ENCODE results near the gene SYAP1.

GRCh38 chrX:16756724-16757123, 37.3 kb downstream of the SYAP1 start:
- TF ChIP-seq EP300 (IDR thresholded peaks at IDR 0.05; ENCODE audit: borderline replicate concordance) = no peak
- TF ChIP-seq YY1 (IDR thresholded peaks at IDR 0.05; ENCODE audit: low read depth) = no peak
- TF ChIP-seq, protein P1, sequence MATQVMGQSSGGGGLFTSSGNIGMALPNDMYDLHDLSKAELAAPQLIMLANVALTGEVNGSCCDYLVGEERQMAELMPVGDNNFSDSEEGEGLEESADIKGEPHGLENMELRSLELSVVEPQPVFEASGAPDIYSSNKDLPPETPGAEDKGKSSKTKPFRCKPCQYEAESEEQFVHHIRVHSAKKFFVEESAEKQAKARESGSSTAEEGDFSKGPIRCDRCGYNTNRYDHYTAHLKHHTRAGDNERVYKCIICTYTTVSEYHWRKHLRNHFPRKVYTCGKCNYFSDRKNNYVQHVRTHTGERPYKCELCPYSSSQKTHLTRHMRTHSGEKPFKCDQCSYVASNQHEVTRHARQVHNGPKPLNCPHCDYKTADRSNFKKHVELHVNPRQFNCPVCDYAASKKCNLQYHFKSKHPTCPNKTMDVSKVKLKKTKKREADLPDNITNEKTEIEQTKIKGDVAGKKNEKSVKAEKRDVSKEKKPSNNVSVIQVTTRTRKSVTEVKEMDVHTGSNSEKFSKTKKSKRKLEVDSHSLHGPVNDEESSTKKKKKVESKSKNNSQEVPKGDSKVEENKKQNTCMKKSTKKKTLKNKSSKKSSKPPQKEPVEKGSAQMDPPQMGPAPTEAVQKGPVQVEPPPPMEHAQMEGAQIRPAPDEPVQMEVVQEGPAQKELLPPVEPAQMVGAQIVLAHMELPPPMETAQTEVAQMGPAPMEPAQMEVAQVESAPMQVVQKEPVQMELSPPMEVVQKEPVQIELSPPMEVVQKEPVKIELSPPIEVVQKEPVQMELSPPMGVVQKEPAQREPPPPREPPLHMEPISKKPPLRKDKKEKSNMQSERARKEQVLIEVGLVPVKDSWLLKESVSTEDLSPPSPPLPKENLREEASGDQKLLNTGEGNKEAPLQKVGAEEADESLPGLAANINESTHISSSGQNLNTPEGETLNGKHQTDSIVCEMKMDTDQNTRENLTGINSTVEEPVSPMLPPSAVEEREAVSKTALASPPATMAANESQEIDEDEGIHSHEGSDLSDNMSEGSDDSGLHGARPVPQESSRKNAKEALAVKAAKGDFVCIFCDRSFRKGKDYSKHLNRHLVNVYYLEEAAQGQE (IDR thresholded peaks at IDR 0.05; ENCODE audit: low read depth) = no peak

Measured in Ishikawa (cell line).